H1 (cell line): ENCODE results near the gene VIPR2.

ENCODE experiments used
- EP300 ChIP-seq, 2 experiments: IDR thresholded peaks; 1 replicate in 1 of 2; 2 replicates in 1 of 2; pipeline ENCODE4 v1.6.1; 2011 to 2012; ENCODE audit warnings: low read depth in 2 of 2, low read length in 2 of 2, mild to moderate bottlenecking in 2 of 2, borderline replicate concordance in 1 of 2, inconsistent platforms in 1 of 2, moderate library complexity in 1 of 2
- SP1 ChIP-seq: IDR thresholded peaks from 2 replicates; pipeline ENCODE4 v1.6.1; 2011; ENCODE audit warnings: low read depth, low read length
- TF ChIP-seq, protein P1 (sequence below), 3 experiments: IDR thresholded peaks; 1 replicate in 2 of 3; 2 replicates in 1 of 3; pipeline versions ENCODE4 v1.5.1 to v1.6.1; 2011; ENCODE audit warnings: low read length in 3 of 3, mild to moderate bottlenecking in 3 of 3, inconsistent platforms in 2 of 3, low read depth in 1 of 3, moderate library complexity in 1 of 3; ENCODE audit not compliant: insufficient read depth in 1 of 3; ENCODE audit errors: control extremely low read depth in 1 of 3

DNA sequence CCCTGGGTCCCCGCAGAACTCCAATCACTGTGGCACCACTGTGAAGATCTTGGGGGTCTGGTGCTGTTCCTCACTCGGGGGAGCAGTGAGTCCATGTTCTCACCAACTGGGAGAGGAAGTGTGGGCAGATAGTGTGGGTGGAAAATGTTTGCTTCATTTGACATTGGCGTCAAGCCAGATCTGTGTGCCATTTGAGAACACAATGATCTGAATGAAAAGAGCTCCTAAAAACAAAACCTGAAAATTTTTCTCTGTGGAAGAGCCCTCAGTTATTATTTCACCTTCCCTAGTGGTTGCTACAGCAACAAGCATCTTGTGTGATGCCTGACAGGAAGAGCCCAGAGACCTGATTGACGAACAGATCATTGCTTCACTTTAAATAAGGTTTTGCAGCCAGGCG, 125.6 kb downstream of the VIPR2 start:
- TF ChIP-seq, protein P1, sequence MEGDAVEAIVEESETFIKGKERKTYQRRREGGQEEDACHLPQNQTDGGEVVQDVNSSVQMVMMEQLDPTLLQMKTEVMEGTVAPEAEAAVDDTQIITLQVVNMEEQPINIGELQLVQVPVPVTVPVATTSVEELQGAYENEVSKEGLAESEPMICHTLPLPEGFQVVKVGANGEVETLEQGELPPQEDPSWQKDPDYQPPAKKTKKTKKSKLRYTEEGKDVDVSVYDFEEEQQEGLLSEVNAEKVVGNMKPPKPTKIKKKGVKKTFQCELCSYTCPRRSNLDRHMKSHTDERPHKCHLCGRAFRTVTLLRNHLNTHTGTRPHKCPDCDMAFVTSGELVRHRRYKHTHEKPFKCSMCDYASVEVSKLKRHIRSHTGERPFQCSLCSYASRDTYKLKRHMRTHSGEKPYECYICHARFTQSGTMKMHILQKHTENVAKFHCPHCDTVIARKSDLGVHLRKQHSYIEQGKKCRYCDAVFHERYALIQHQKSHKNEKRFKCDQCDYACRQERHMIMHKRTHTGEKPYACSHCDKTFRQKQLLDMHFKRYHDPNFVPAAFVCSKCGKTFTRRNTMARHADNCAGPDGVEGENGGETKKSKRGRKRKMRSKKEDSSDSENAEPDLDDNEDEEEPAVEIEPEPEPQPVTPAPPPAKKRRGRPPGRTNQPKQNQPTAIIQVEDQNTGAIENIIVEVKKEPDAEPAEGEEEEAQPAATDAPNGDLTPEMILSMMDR (IDR thresholded peaks at IDR 0.05; ENCODE audit: control extremely low read depth in 1 of 3, insufficient read depth in 1 of 3, low read depth in 1 of 3, low read length in 3 of 3) = no peak
- TF ChIP-seq EP300 (IDR thresholded peaks at IDR 0.05; ENCODE audit: borderline replicate concordance in 1 of 2, low read depth in 2 of 2, low read length in 2 of 2) (no peak), SP1 (no peak)
